Ishikawa (cell line): Measurements from ENCODE around the gene WSB1.

Source experiments
- EP300 ChIP-seq: IDR thresholded peaks from 2 replicates; pipeline ENCODE4 v1.6.1; 2012; ENCODE audit warnings: borderline replicate concordance
- NFIC ChIP-seq: IDR thresholded peaks from 2 replicates; pipeline ENCODE4 v1.6.1; 2012
- RAD21 ChIP-seq: IDR thresholded peaks from 2 replicates; pipeline ENCODE4 v1.6.1; 2012; ENCODE audit warnings: low read depth
- TAF1 ChIP-seq: IDR thresholded peaks from 2 replicates; pipeline ENCODE4 v1.6.1; 2012; ENCODE audit warnings: low read depth, mild to moderate bottlenecking
- USF1 ChIP-seq: IDR thresholded peaks from 2 replicates; pipeline ENCODE4 v1.6.1; 2012
- TF ChIP-seq, protein P1 (sequence below): IDR thresholded peaks from 2 replicates; pipeline ENCODE4 v1.6.1; 2012; ENCODE audit warnings: low read depth, mild to moderate bottlenecking

GRCh38 chr17:27351759-27352158 lies 57.8 kb downstream of the WSB1 start:
- TF ChIP-seq, protein P1, sequence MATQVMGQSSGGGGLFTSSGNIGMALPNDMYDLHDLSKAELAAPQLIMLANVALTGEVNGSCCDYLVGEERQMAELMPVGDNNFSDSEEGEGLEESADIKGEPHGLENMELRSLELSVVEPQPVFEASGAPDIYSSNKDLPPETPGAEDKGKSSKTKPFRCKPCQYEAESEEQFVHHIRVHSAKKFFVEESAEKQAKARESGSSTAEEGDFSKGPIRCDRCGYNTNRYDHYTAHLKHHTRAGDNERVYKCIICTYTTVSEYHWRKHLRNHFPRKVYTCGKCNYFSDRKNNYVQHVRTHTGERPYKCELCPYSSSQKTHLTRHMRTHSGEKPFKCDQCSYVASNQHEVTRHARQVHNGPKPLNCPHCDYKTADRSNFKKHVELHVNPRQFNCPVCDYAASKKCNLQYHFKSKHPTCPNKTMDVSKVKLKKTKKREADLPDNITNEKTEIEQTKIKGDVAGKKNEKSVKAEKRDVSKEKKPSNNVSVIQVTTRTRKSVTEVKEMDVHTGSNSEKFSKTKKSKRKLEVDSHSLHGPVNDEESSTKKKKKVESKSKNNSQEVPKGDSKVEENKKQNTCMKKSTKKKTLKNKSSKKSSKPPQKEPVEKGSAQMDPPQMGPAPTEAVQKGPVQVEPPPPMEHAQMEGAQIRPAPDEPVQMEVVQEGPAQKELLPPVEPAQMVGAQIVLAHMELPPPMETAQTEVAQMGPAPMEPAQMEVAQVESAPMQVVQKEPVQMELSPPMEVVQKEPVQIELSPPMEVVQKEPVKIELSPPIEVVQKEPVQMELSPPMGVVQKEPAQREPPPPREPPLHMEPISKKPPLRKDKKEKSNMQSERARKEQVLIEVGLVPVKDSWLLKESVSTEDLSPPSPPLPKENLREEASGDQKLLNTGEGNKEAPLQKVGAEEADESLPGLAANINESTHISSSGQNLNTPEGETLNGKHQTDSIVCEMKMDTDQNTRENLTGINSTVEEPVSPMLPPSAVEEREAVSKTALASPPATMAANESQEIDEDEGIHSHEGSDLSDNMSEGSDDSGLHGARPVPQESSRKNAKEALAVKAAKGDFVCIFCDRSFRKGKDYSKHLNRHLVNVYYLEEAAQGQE: no peak
- TF ChIP-seq EP300 (no peak), TAF1 (no peak), NFIC (no peak), RAD21 (no peak), USF1 (no peak)
